CD4-positive, alpha-beta T cell (primary cell): Measurements from ENCODE around the gene KMT2D. TPM values are rescaled to one million over a fixed set of nuclear protein-coding genes. Genes with fewer than 3 reads are reported as not detected.

Experiments used
- ATAC-seq: fragments of 200-7000 bp; cut with Tn5 transposase; one replicate; pipeline ENCODE4 v1.10.0; 2022; ENCODE audit warnings: mild to moderate bottlenecking; ENCODE audit not compliant: poor library complexity
- CTCF ChIA-PET: fragments of 350-600 bp; sonication (Branson Sonifier 250); formaldehyde crosslinking; loops from one replicate; lab custom pipeline; 2021; ENCODE audit warnings: antibody characterized with exemption, inconsistent platforms; lab: Charles Lee
- POLR2A ChIA-PET: fragments of 350-600 bp; sonication (Branson Sonifier 250); formaldehyde crosslinking; loops from one replicate; lab custom pipeline; 2021; ENCODE audit warnings: antibody characterized with exemption, inconsistent platforms; lab: Charles Lee
- DNase-seq, 14 experiments: peaks; one replicate each; pipeline ENCODE4 v3.0.0-alpha.2; 2013 to 2020; ENCODE audit warnings: mixed read lengths in 2 of 14
- H3K27ac ChIP-seq, 2 donors: one replicate each; pipeline versions ENCODE4 v1.5.1 to v1.7.0; 2013; ENCODE audit warnings: low read length in 2 of 2, low read depth in 1 of 2, mild to moderate bottlenecking in 1 of 2
- H3K27me3 ChIP-seq, 2 experiments: 1 replicate in 1 of 2; 2 replicates in 1 of 2; pipeline versions ENCODE4 v1.6.1 to v1.7.0; 2013; ENCODE audit warnings: low read length in 2 of 2, control low read depth in 1 of 2, mild to moderate bottlenecking in 1 of 2, moderate library complexity in 1 of 2; ENCODE audit not compliant: insufficient read depth in 2 of 2, control insufficient read depth in 1 of 2
- H3K36me3 ChIP-seq: one replicate; pipeline ENCODE4 v1.6.1; 2013; ENCODE audit warnings: low read length, control low read depth; ENCODE audit not compliant: insufficient read depth
- H3K4me1 ChIP-seq: one replicate; pipeline ENCODE4 v1.6.1; 2013; ENCODE audit warnings: low read length, control low read depth; ENCODE audit not compliant: insufficient read depth
- H3K4me3 ChIP-seq: one replicate; pipeline ENCODE4 v1.5.1; 2013; ENCODE audit warnings: mild to moderate bottlenecking, low read length, moderate library complexity
- H3K9me3 ChIP-seq, 2 experiments: 1 replicate in 1 of 2; 2 replicates in 1 of 2; pipeline versions ENCODE4 v1.6.1 to v1.7.0; 2013; ENCODE audit warnings: low read length in 2 of 2, mild to moderate bottlenecking in 2 of 2, control low read depth in 1 of 2, moderate library complexity in 1 of 2; ENCODE audit not compliant: control insufficient read depth in 1 of 2, insufficient read depth in 1 of 2
- H3K27ac Mint-ChIP-seq: one replicate; pipeline ENCODE4 v1.8.0; 2020; ENCODE audit warnings: mixed read lengths
- H3K27me3 Mint-ChIP-seq: one replicate; pipeline ENCODE4 v1.8.0; 2021; ENCODE audit warnings: mixed read lengths
- H3K36me3 Mint-ChIP-seq: one replicate; pipeline ENCODE4 v1.8.0; 2021; ENCODE audit warnings: low read depth, mixed read lengths
- H3K4me1 Mint-ChIP-seq: one replicate; pipeline ENCODE4 v1.8.0; 2021; ENCODE audit warnings: low read depth, mixed read lengths
- H3K4me3 Mint-ChIP-seq: one replicate; pipeline ENCODE4 v1.8.0; 2020; ENCODE audit warnings: mild to moderate bottlenecking, mixed read lengths
- H3K9me3 Mint-ChIP-seq: one replicate; pipeline ENCODE4 v1.8.0; 2020; ENCODE audit warnings: mixed read lengths
- CTCF ChIP-seq: fragments of 200-600 bp; IDR thresholded peaks from one replicate; pipeline ENCODE4 v1.8.0; 2022; ENCODE audit warnings: antibody characterized with exemption, mild to moderate bottlenecking
- intact Hi-C, 2 experiments: fragments of 100-400 bp; cut with DNase I in 1 of 2; cut with micrococcal nuclease in 1 of 2; formaldehyde crosslinking; loops; one replicate each; pipeline versions ENCODE4 v1.15.1 to v1.9.0; 2023 to 2025; cut with DNase I, micrococcal nuclease
- total RNA-seq, 174 experiments: library from RNA in 2 of 174; stranded (reverse) in 2 of 174; gene quantifications; one replicate each; pipeline ENCODE4 v1.2.3 and lab custom pipeline; 2021 to 2026

The KMT2D gene
- total RNA-seq, 2 experiments from 2014 or later = 107 to 110 TPM

GRCh38 chr12:49023812-49024211, 36.8 kb downstream of the KMT2D start:
- Histone ChIP-seq H3K27me3 (no peaks in the 10 kb centered on the region), H3K36me3 (peaks cover 80% of the 10 kb centered on the region), H3K9me3 (no peaks in the 10 kb centered on the region), H3K4me3 (no peak overlapping the region), H3K4me1 (peaks cover 13% of the 10 kb centered on the region), H3K27ac (no peak overlapping the region)
- H3K36me3 Mint-ChIP-seq = peaks cover 78% of the 10 kb centered on the region
- H3K9me3 Mint-ChIP-seq = no peaks in the 10 kb centered on the region
- POLR2A ChIA-PET = no interaction called here
- CTCF ChIA-PET = interaction anchor here (2.0 kb wide), 1 partner anchor 36 kb away, joined by 4 read pairs; no protein-coding TSS in a partner anchor
- intact Hi-C loops = loop anchor here in 1 of 2 experiments (2.0 kb wide), 1 partner anchor 21 kb away; no protein-coding TSS in a partner anchor
- H3K4me3 Mint-ChIP-seq = no peak overlapping the region
- no peak for DNase-seq
- no peak for TF ChIP-seq CTCF
- ATAC-seq = no peak
- H3K27me3 Mint-ChIP-seq = no peaks in the 10 kb centered on the region
- H3K4me1 Mint-ChIP-seq = peaks cover 11% of the 10 kb centered on the region
- H3K27ac Mint-ChIP-seq = no peak overlapping the region

- ATAC-seq (no peak), DNase-seq (no peak)
- Histone ChIP-seq H3K9me3 (no peaks in the 10 kb centered on the region), H3K4me1 (peaks cover 20% of the 10 kb centered on the region), H3K36me3 (peaks cover 69% of the 10 kb centered on the region), H3K4me3 (no peak overlapping the region), H3K27me3 (no peaks in the 10 kb centered on the region), H3K27ac (no peak overlapping the region)
- peaks cover 79% of the 10 kb centered on the region for H3K36me3 Mint-ChIP-seq
- no peaks in the 10 kb centered on the region for H3K9me3 Mint-ChIP-seq
- POLR2A ChIA-PET = no interaction called here
- H3K27ac Mint-ChIP-seq = peak overlapping the region; percentile 99
- H3K4me3 Mint-ChIP-seq = peak overlapping the region; percentile 4
- peaks cover 20% of the 10 kb centered on the region for H3K4me1 Mint-ChIP-seq
- TF ChIP-seq CTCF = no peak
- intact Hi-C loops = no loop called here
- H3K27me3 Mint-ChIP-seq = no peaks in the 10 kb centered on the region
- CTCF ChIA-PET = interaction anchor here (2.0 kb wide), 1 partner anchor 34 kb away, joined by 4 read pairs; no protein-coding TSS in a partner anchor
Measured at GRCh38 chr12:49022558-49023178, 37.9 kb downstream of the KMT2D start.

- Mint-ChIP-seq H3K9me3 (no peaks in the 10 kb centered on the region), H3K27ac (peak overlapping the region; percentile 99), H3K4me1 (peaks cover 31% of the 10 kb centered on the region), H3K4me3 (no peak overlapping the region), H3K27me3 (no peaks in the 10 kb centered on the region), H3K36me3 (peaks cover 77% of the 10 kb centered on the region)
- ChIA-PET CTCF (interaction anchor here (2.3 to 2.9 kb wide), 2 partner anchors 17 to 25 kb away, joined by 5 to 39 read pairs; no protein-coding TSS in a partner anchor), POLR2A (no interaction called here)
- Histone ChIP-seq H3K4me1 (peaks cover 27% of the 10 kb centered on the region), H3K27ac (no peak overlapping the region), H3K9me3 (no peaks in the 10 kb centered on the region), H3K36me3 (peaks cover 58% of the 10 kb centered on the region), H3K27me3 (no peaks in the 10 kb centered on the region), H3K4me3 (no peak overlapping the region)
- TF ChIP-seq CTCF = no peak
- DNase-seq (no peak), ATAC-seq (no peak)
- intact Hi-C loops = loop anchor here in 1 of 2 experiments (2.0 kb wide), 1 partner anchor 35 kb away; no protein-coding TSS in a partner anchor
Measured at GRCh38 chr12:49021292-49021915, 39.2 kb downstream of the KMT2D start.
